Uterus (tissue), 4 donors: Measurements from ENCODE around the gene MTMR12. TPM values are rescaled to one million over a fixed set of nuclear protein-coding genes. Genes with fewer than 3 reads are reported as not detected.
"Not testable (repeated sequence)": the region's sequence is repeated elsewhere in the genome, so short reads cannot be mapped to it uniquely, and the experiment has no call there.

ENCODE experiments used
- DNase-seq, 2 donors: peaks; one replicate each; pipeline ENCODE4 v3.0.0-alpha.2; 2019 to 2020
- H3K27ac ChIP-seq, 2 donors: fragments of 200-600 bp; sonication (generic); 1 replicate in 1 of 2; 2 replicates in 1 of 2; pipeline ENCODE4 v1.5.1; 2016 to 2018
- H3K27me3 ChIP-seq, 2 donors: fragments of 200-600 bp; sonication (generic); one replicate each; pipeline ENCODE4 v1.5.1; 2018 to 2019; ENCODE audit warnings: control low read depth in 1 of 2
- H3K36me3 ChIP-seq, 2 donors: fragments of 200-600 bp; sonication (generic); one replicate each; pipeline ENCODE4 v1.5.1; 2019; ENCODE audit warnings: control low read depth in 1 of 2
- H3K4me1 ChIP-seq, 2 donors: fragments of 200-600 bp; sonication (generic); one replicate each; pipeline ENCODE4 v1.5.1; 2018 to 2019; ENCODE audit warnings: control low read depth in 1 of 2
- H3K4me3 ChIP-seq, 2 donors: fragments of 200-600 bp; sonication (generic); 1 replicate in 1 of 2; 2 replicates in 1 of 2; pipeline ENCODE4 v1.5.1; 2018 to 2019; ENCODE audit warnings: mild to moderate bottlenecking in 1 of 2
- H3K9me3 ChIP-seq, 2 donors: fragments of 200-600 bp; sonication (generic); one replicate each; pipeline ENCODE4 v1.5.1; 2019; ENCODE audit warnings: control low read depth in 1 of 2
- CTCF ChIP-seq, 4 experiments: fragments of 200-600 bp in 2 of 4; fragments of 450-650 bp in 2 of 4; sonication (generic) in 2 of 4; IDR thresholded peaks; one replicate each; pipeline ENCODE4 v1.5.1; 2016 to 2019; ENCODE audit warnings: antibody characterized with exemption in 4 of 4, mild to moderate bottlenecking in 2 of 4, moderate library complexity in 1 of 4
- POLR2A ChIP-seq, 2 donors: fragments of 450-650 bp; IDR thresholded peaks; one replicate each; pipeline ENCODE4 v1.6.1; 2016; ENCODE audit warnings: antibody characterized with exemption in 2 of 2, mild to moderate bottlenecking in 1 of 2, moderate library complexity in 1 of 2
- intact Hi-C: fragments of 100-400 bp; cut with DNase I; formaldehyde crosslinking; loops from one replicate; pipeline ENCODE4 v1.15.1; 2023; ENCODE audit warnings: low total_unique reads
- total RNA-seq, 4 donors: library from RNA; depleted of rRNA in 3 of 4; stranded (reverse); fragments of >200 nt in 3 of 4; gene quantifications; one replicate each; pipeline versions ENCODE4 v1.1.0 to v1.2.4, GENCODE V29; 2014 to 2023
- donor health status: DM: yes; HTN: yes; CAD: no.

MTMR12 gene
- total RNA-seq, 4 donors from 2014 or later, result 37.6 to 96.6 (median 54.6) TPM

- intact Hi-C loops, result loop anchor here (10.0 kb wide), 1 partner anchor 81 kb away; no protein-coding TSS in a partner anchor
- no peak for DNase-seq
- Histone ChIP-seq H3K27me3 (no peaks in the 10 kb centered on the region), H3K27ac (no peak overlapping the region), H3K4me1 (no peaks in the 10 kb centered on the region), H3K4me3 (no peak overlapping the region), H3K36me3 (no peaks in the 10 kb centered on the region), H3K9me3 (no peaks in the 10 kb centered on the region)
- TF ChIP-seq POLR2A (IDR thresholded peaks at IDR 0.05) (no peak), CTCF (IDR thresholded peaks at IDR 0.05) (no peak)
These were observed 12.9 kb upstream of the MTMR12 start for GRCh38 chr5:32325616-32326015.

GRCh38 chr5:32325062-32325461 is 12.3 kb upstream of the MTMR12 start:
- peak overlapping the region in 1 of 2 donors; percentile 8 for H3K27ac ChIP-seq
- intact Hi-C loops, result loop anchor here (10.0 kb wide), 1 partner anchor 80 kb away; no protein-coding TSS in a partner anchor
- no peak for TF ChIP-seq CTCF (IDR thresholded peaks at IDR 0.05)
- TF ChIP-seq POLR2A (IDR thresholded peaks at IDR 0.05), result no peak

GRCh38 chr5:32323741-32324140 is 11.0 kb upstream of the MTMR12 start:
- Histone ChIP-seq H3K4me3 (no peak overlapping the region), H3K36me3 (no peaks in the 10 kb centered on the region), H3K9me3 (no peaks in the 10 kb centered on the region), H3K27me3 (no peaks in the 10 kb centered on the region), H3K4me1 (no peaks in the 10 kb centered on the region), H3K27ac (no peak overlapping the region)
- DNase-seq, result no peak
- intact Hi-C loops, result loop anchor here (10.0 kb wide), 1 partner anchor 79 kb away; no protein-coding TSS in a partner anchor
- no peak for TF ChIP-seq POLR2A (IDR thresholded peaks at IDR 0.05)
- TF ChIP-seq CTCF (IDR thresholded peaks at IDR 0.05), result no peak

More at GRCh38 chr5:32325062-32325461, 12.3 kb upstream of the MTMR12 start:
- Histone ChIP-seq H3K4me3 (no peak overlapping the region), H3K27me3 (no peaks in the 10 kb centered on the region), H3K9me3 (no peaks in the 10 kb centered on the region), H3K4me1 (no peaks in the 10 kb centered on the region), H3K36me3 (no peaks in the 10 kb centered on the region)
- no peak for DNase-seq

GRCh38 chr5:32322882-32323281 is 10.1 kb upstream of the MTMR12 start:
- TF ChIP-seq POLR2A (IDR thresholded peaks at IDR 0.05), result no peak
- no peak for TF ChIP-seq CTCF (IDR thresholded peaks at IDR 0.05)
- no peaks in the 10 kb centered on the region for H3K36me3 ChIP-seq
- H3K4me1 ChIP-seq, result no peaks in the 10 kb centered on the region
- H3K9me3 ChIP-seq, result no peaks in the 10 kb centered on the region
- DNase-seq, result no peak
- no peak overlapping the region for H3K27ac ChIP-seq
- intact Hi-C loops, result loop anchor here (10.0 kb wide), 1 partner anchor 78 kb away; no protein-coding TSS in a partner anchor
- H3K27me3 ChIP-seq, result no peaks in the 10 kb centered on the region
- H3K4me3 ChIP-seq, result no peak overlapping the region

- H3K4me3 ChIP-seq, H3K27ac ChIP-seq, H3K4me1 ChIP-seq, H3K9me3 ChIP-seq, H3K36me3 ChIP-seq, H3K27me3 ChIP-seq, DNase-seq: not testable (repeated sequence)
- intact Hi-C loops, result loop anchor here (10.0 kb wide), 1 partner anchor 77 kb away; no protein-coding TSS in a partner anchor
These were observed 9.0 kb upstream of the MTMR12 start for GRCh38 chr5:32321787-32322186.

GRCh38 chr5:32320576-32320975 is 7.8 kb upstream of the MTMR12 start:
- Histone ChIP-seq H3K27ac (no peak overlapping the region), H3K27me3 (no peaks in the 10 kb centered on the region), H3K4me3 (no peak overlapping the region), H3K9me3 (no peaks in the 10 kb centered on the region), H3K4me1 (no peaks in the 10 kb centered on the region), H3K36me3 (no peaks in the 10 kb centered on the region)
- no peak for TF ChIP-seq POLR2A (IDR thresholded peaks at IDR 0.05)
- TF ChIP-seq CTCF (IDR thresholded peaks at IDR 0.05), result no peak
- DNase-seq, result no peak
- intact Hi-C loops, result loop anchor here (10.0 kb wide), 1 partner anchor 76 kb away; no protein-coding TSS in a partner anchor
